H1 (cell line): ENCODE measurements around the gene ANXA9. TPM values are rescaled to one million over a fixed set of nuclear protein-coding genes. Genes with fewer than 3 reads are reported as not detected.

Source experiments
- CHD1 ChIP-seq: IDR thresholded peaks from 2 replicates; pipeline ENCODE4 v1.6.1; 2012; ENCODE audit warnings: low read depth, low read length, improper control_type of control experiment
- CHD7 ChIP-seq: fragments of 300-600 bp; sonication (generic); IDR thresholded peaks from 2 replicates; pipeline ENCODE4 v1.7.1; 2012; ENCODE audit warnings: low read length, moderate library complexity, mild to moderate bottlenecking, inconsistent platforms; ENCODE audit not compliant: insufficient replicate concordance
- GTF2F1 ChIP-seq: IDR thresholded peaks from 2 replicates; pipeline ENCODE4 v1.6.1; 2012; ENCODE audit warnings: low read depth, low read length, improper control_type of control experiment, borderline replicate concordance
- JUND ChIP-seq: IDR thresholded peaks from 2 replicates; pipeline ENCODE4 v1.6.1; 2011; ENCODE audit warnings: mild to moderate bottlenecking, improper control_type of control experiment, low read length
- MAFK ChIP-seq: IDR thresholded peaks from 2 replicates; pipeline ENCODE4 v1.6.1; 2012; ENCODE audit warnings: low read depth, mild to moderate bottlenecking, improper control_type of control experiment, low read length
- SIN3A ChIP-seq, 2 experiments: IDR thresholded peaks in 1 of 2; conservative IDR thresholded peaks in 1 of 2; 2 replicates each; pipeline ENCODE4 v1.6.1; 2011 to 2012; ENCODE audit warnings: low read length in 2 of 2, improper control_type of control experiment in 1 of 2, low read depth in 1 of 2, mild to moderate bottlenecking in 1 of 2
- SP2 ChIP-seq: IDR thresholded peaks from 2 replicates; pipeline ENCODE4 v1.6.1; 2012; ENCODE audit warnings: mild to moderate bottlenecking, low read length, inconsistent platforms
- SUZ12 ChIP-seq: fragments of 200-600 bp; sonication (generic); IDR thresholded peaks from 2 replicates; pipeline ENCODE4 v1.6.1; 2012; ENCODE audit warnings: mild to moderate bottlenecking, inconsistent platforms, low read length, moderate library complexity, mixed read lengths
- polyA plus RNA-seq, 7 experiments: library from polyadenylated mRNA; depleted of rRNA in 3 of 7; stranded (reverse) in 5 of 7; unstranded in 2 of 7; fragments of >200 nt in 5 of 7; fragments of 200-250 nt in 2 of 7; gene quantifications; 1 replicate in 5 of 7; 2 replicates in 1 of 7; 4 replicates in 1 of 7; pipeline versions ENCODE4 v1.2.1 to v1.2.3, GENCODE V29; 2011 to 2013; ENCODE audit warnings: missing spikeins in 2 of 7, mixed read lengths in 2 of 7
- total RNA-seq: library from RNA; stranded (reverse); fragmentation: NEBNext Ultra II Directional; extraction: Animal tissue kit (Norgen Biotek cat#: 25700); gene quantifications from 2 replicates; pipeline ENCODE4 v1.2.1, GENCODE V29; 2021
- TF ChIP-seq, protein P1 (sequence below): IDR thresholded peaks from 2 replicates; pipeline ENCODE4 v1.6.1; 2012; ENCODE audit warnings: inconsistent platforms

ANXA9 gene
- total and polyA plus RNA-seq, 2 of the 8 experiments (the other 6 are each of a cell fraction or from before 2014, with no cell fraction given) = 1.8 to 3.5 TPM

DNA sequence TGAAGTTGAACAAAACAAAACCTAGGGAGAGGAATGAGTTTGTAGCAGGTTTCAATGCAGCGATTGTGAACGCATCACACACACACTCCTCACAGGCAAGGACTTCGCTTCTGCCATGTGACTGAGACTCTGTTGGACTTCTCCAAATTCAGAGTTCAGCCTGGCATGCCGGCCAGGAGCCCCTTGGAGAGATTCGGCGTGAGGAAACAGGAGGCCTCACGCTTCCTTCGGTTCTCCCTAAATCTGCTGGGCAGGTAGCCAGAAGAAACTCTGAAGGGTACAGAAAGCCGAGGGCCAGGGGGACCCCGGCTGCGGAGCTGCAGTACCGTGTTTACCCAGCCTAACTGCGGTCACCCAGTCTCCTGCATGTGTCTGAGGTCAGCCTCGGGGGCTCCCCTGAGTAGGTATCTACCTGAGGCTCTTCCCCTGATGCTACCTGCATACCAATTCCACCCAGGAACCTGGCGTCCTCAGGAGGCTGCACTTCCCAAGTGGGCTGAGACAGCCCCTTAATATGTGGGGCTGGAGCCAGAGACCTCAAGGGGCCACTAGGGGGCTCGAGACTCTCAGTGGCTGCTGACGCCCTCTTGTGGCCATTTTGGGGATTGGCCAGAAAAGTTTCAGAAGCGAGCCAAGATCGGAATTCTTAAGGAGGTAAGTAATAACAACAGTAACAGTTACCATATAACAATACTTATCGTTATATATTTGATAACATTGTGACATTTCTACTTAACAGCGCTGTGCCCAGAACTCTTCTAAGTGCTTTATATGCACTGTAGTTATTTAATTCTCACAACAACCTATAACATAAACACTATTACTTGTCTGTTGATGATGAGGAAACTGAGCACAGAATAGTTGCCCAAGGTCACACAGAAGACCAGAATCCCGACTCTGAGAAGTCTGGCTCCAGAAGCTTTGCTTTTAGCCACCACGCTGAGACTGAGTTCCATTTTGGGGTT is 2.7 kb upstream of the ANXA9 start (continued):
- peak; percentile 73 for TF ChIP-seq JUND
- 0 out of 2 replicates have a peak, but pooled peaks have one; percentile 15 for TF ChIP-seq GTF2F1
- TF ChIP-seq SIN3A (conservative IDR thresholded peaks at IDR 0.05 in 1 of 2, IDR thresholded peaks at IDR 0.05 in 1 of 2; ENCODE audit: low read depth in 1 of 2, low read length in 2 of 2) = 0 out of 4 replicates have a peak, but pooled peaks have one; percentile 26 to 34
- TF ChIP-seq CHD7 = no peak
- TF ChIP-seq SP2 = 0 out of 2 replicates have a peak, but pooled peaks have one; percentile 5
- TF ChIP-seq, protein P1, sequence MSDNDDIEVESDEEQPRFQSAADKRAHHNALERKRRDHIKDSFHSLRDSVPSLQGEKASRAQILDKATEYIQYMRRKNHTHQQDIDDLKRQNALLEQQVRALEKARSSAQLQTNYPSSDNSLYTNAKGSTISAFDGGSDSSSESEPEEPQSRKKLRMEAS = no peak
- TF ChIP-seq SUZ12 = no peak
- TF ChIP-seq MAFK = no peak
- TF ChIP-seq CHD1 = no peak
